Panc1 (cell line): ENCODE results near the gene NUDT13. TPM values are rescaled to one million over a fixed set of nuclear protein-coding genes. Genes with fewer than 3 reads are reported as not detected.

Source experiments
- ATAC-seq: fragments of 200-7000 bp; cut with Tn5 transposase; 2 replicates; pipeline ENCODE4 v1.9.1; 2020; ENCODE audit warnings: mild to moderate bottlenecking, moderate library complexity
- BruUV-seq: library from RNA; stranded (reverse); fragments of 400-500 nt; replicated peaks from 2 replicates; lab custom pipeline; 2021; lab: Mats Ljungman, UMichigan
- CTCF ChIA-PET: fragments of 300-600 bp; sonication (Branson Sonifier 250); formaldehyde crosslinking; loops from one replicate; lab custom pipeline; 2022; ENCODE audit warnings: antibody characterized with exemption; lab: Charles Lee
- POLR2A ChIA-PET: fragments of 300-600 bp; sonication (Branson Sonifier 250); formaldehyde crosslinking; loops from one replicate; lab custom pipeline; 2022; ENCODE audit warnings: antibody characterized with exemption; lab: Charles Lee
- DNase-seq: peaks from one replicate; pipeline ENCODE4 v3.0.0-alpha.2; 2010; ENCODE audit warnings: low read depth, low spot score
- H3K27ac ChIP-seq: 2 replicates; pipeline ENCODE4 v1.5.1; 2011; ENCODE audit warnings: mild to moderate bottlenecking, low read length, inconsistent platforms
- H3K27me3 ChIP-seq: fragments of 200-500 bp; sonication (Bioruptor generic); 2 replicates; pipeline ENCODE4 v1.6.0; 2014; ENCODE audit warnings: low read length, inconsistent platforms; ENCODE audit not compliant: control insufficient read depth, insufficient read depth
- H3K36me3 ChIP-seq: fragments of 200-500 bp; sonication (Bioruptor generic); 2 replicates; pipeline ENCODE4 v1.5.1; 2014; ENCODE audit warnings: inconsistent platforms, mild to moderate bottlenecking, low read length, moderate library complexity; ENCODE audit not compliant: control insufficient read depth, insufficient read depth
- H3K4me1 ChIP-seq: 2 replicates; pipeline ENCODE4 v1.5.1; 2011; ENCODE audit warnings: inconsistent platforms, mild to moderate bottlenecking, low read length, moderate library complexity; ENCODE audit not compliant: control insufficient read depth, insufficient read depth
- H3K4me3 ChIP-seq, 2 experiments: 2 replicates each; pipeline ENCODE4 v1.5.1; 2011 to 2012; ENCODE audit warnings: low read depth in 2 of 2, low read length in 2 of 2, mild to moderate bottlenecking in 2 of 2, inconsistent platforms in 1 of 2, moderate library complexity in 1 of 2
- H3K9me3 ChIP-seq: fragments of 200-500 bp; sonication (Bioruptor generic); 2 replicates; pipeline ENCODE4 v1.5.1; 2014; ENCODE audit warnings: low read depth, mild to moderate bottlenecking, inconsistent platforms, low read length, moderate library complexity; ENCODE audit not compliant: control insufficient read depth, insufficient read depth
- POLR2AphosphoS5 ChIP-seq: IDR thresholded peaks from 2 replicates; pipeline ENCODE4 v1.6.1; 2012; ENCODE audit warnings: mild to moderate bottlenecking, low read depth, low read length, moderate library complexity
- SIN3A ChIP-seq: IDR thresholded peaks from 2 replicates; pipeline ENCODE4 v1.6.1; 2012; ENCODE audit warnings: low read depth, mild to moderate bottlenecking, low read length, moderate library complexity, borderline replicate concordance; ENCODE audit not compliant: insufficient read depth
- TCF7L2 ChIP-seq: IDR thresholded peaks from 2 replicates; pipeline ENCODE4 v1.6.1; 2011; ENCODE audit warnings: mild to moderate bottlenecking, low read depth, low read length, inconsistent platforms
- in situ Hi-C: cut with HindIII; loops from 2 replicates; pipeline ENCODE4 v1.10.0; 2016; ENCODE audit warnings: low sequenced_read_pairs, low pct_unique_long_range_greater_than_20kb
- intact Hi-C: fragments of 100-400 bp; cut with micrococcal nuclease; formaldehyde crosslinking; loops from one replicate; pipeline ENCODE4 v1.10.0; 2022; ENCODE audit not compliant: unreplicated experiment
- total RNA-seq: library from RNA; stranded (reverse); gene quantifications from one replicate; pipeline ENCODE4 v1.2.1, GENCODE V29; 2021; ENCODE audit not compliant: unreplicated experiment
- TF ChIP-seq, protein P1 (sequence below): fragments of 450-650 bp; IDR thresholded peaks from 2 replicates; pipeline ENCODE4 v1.5.1; 2017; ENCODE audit warnings: mild to moderate bottlenecking
- TF ChIP-seq, protein P2 (sequence below), 2 experiments: IDR thresholded peaks; 2 replicates each; pipeline ENCODE4 v1.6.1; 2011 to 2012; ENCODE audit warnings: low read depth in 2 of 2, control low read depth in 1 of 2, low read length in 1 of 2, mild to moderate bottlenecking in 1 of 2, moderate library complexity in 1 of 2; ENCODE audit not compliant: insufficient read depth in 1 of 2

The NUDT13 gene
- total RNA-seq, 1 experiment from 2014 or later = 6.1 TPM

DNA sequence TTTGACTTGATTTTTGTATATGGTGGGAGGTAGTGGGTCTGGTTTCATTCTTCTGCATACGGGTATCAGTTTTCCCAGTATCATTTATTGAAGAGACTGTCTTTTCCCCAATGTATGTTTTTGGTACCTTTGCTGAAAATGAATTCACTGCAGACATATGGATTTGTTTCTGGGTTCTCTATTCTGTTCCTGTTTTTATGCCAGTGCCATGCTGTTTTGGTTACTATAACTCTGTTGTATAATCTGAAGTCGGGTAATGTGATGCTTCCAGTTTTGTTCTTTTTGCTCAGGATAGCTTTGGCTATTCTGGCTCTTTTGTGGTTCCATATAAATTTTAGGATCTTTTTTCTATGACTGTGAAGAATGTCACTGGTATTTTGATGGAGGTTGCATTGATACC, 56.7 kb downstream of the NUDT13 start:
- ChIA-PET CTCF (no interaction called here), POLR2A (no interaction called here)
- TF ChIP-seq, protein P1, sequence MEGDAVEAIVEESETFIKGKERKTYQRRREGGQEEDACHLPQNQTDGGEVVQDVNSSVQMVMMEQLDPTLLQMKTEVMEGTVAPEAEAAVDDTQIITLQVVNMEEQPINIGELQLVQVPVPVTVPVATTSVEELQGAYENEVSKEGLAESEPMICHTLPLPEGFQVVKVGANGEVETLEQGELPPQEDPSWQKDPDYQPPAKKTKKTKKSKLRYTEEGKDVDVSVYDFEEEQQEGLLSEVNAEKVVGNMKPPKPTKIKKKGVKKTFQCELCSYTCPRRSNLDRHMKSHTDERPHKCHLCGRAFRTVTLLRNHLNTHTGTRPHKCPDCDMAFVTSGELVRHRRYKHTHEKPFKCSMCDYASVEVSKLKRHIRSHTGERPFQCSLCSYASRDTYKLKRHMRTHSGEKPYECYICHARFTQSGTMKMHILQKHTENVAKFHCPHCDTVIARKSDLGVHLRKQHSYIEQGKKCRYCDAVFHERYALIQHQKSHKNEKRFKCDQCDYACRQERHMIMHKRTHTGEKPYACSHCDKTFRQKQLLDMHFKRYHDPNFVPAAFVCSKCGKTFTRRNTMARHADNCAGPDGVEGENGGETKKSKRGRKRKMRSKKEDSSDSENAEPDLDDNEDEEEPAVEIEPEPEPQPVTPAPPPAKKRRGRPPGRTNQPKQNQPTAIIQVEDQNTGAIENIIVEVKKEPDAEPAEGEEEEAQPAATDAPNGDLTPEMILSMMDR = no peak
- TF ChIP-seq TCF7L2 (no peak), SIN3A (no peak), POLR2AphosphoS5 (no peak)
- TF ChIP-seq, protein P2, sequence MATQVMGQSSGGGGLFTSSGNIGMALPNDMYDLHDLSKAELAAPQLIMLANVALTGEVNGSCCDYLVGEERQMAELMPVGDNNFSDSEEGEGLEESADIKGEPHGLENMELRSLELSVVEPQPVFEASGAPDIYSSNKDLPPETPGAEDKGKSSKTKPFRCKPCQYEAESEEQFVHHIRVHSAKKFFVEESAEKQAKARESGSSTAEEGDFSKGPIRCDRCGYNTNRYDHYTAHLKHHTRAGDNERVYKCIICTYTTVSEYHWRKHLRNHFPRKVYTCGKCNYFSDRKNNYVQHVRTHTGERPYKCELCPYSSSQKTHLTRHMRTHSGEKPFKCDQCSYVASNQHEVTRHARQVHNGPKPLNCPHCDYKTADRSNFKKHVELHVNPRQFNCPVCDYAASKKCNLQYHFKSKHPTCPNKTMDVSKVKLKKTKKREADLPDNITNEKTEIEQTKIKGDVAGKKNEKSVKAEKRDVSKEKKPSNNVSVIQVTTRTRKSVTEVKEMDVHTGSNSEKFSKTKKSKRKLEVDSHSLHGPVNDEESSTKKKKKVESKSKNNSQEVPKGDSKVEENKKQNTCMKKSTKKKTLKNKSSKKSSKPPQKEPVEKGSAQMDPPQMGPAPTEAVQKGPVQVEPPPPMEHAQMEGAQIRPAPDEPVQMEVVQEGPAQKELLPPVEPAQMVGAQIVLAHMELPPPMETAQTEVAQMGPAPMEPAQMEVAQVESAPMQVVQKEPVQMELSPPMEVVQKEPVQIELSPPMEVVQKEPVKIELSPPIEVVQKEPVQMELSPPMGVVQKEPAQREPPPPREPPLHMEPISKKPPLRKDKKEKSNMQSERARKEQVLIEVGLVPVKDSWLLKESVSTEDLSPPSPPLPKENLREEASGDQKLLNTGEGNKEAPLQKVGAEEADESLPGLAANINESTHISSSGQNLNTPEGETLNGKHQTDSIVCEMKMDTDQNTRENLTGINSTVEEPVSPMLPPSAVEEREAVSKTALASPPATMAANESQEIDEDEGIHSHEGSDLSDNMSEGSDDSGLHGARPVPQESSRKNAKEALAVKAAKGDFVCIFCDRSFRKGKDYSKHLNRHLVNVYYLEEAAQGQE (IDR thresholded peaks at IDR 0.05; ENCODE audit: insufficient read depth in 1 of 2, low read depth in 2 of 2, low read length in 1 of 2) = no peak
- intact Hi-C loops = no loop called here
- Histone ChIP-seq H3K27me3 (no peaks in the 10 kb centered on the region), H3K9me3 (no peaks in the 10 kb centered on the region), H3K4me3 (peak overlapping the region; percentile 74 to 77), H3K27ac (peak overlapping the region; percentile 93), H3K36me3 (peaks cover 14% of the 10 kb centered on the region), H3K4me1 (0 out of 2 replicates have a peak, but pooled peaks cover 4% of the 10 kb centered on the region)
- in situ Hi-C loops = no loop called here
- no TSS peak for BruUV-seq
- ATAC-seq (no peak), DNase-seq (no peak)

DNA sequence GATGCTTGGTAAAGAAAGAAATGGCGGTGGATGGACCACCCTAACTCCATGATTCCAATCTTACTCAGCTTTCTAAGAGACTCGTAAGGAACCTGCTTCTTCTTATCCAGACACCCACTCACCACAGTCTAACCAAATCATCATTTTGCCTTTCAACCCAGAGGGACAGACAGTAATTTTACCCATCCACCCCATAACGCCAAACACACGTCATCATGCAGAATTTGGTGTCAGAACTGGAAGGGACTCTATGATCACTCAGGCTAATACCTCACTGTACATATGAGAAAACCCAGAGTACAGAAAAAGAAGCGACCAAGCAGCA, 57.2 kb downstream of the NUDT13 start:
- DNase-seq = no peak
- no peak for TF ChIP-seq TCF7L2
- no peak for TF ChIP-seq SIN3A
- TF ChIP-seq, protein P1 = no peak
- TF ChIP-seq, protein P2 (IDR thresholded peaks at IDR 0.05; ENCODE audit: insufficient read depth in 1 of 2, low read depth in 2 of 2, low read length in 1 of 2) = no peak
- no peak for TF ChIP-seq POLR2AphosphoS5

More for the DNA sequence above, 57.2 kb downstream of the NUDT13 start:
- peak overlapping the region; percentile 74 to 77 for H3K4me3 ChIP-seq
- in situ Hi-C loops (no loop called here), intact Hi-C loops (no loop called here)
- no peaks in the 10 kb centered on the region for H3K9me3 ChIP-seq
- H3K27me3 ChIP-seq = no peaks in the 10 kb centered on the region
- H3K36me3 ChIP-seq = peaks cover 10% of the 10 kb centered on the region
- ATAC-seq = no peak
- H3K27ac ChIP-seq = peak overlapping the region; percentile 93
- no TSS peak for BruUV-seq
- ChIA-PET CTCF (no interaction called here), POLR2A (no interaction called here)
- H3K4me1 ChIP-seq = 0 out of 2 replicates have a peak, but pooled peaks cover 4% of the 10 kb centered on the region
